Glutamatergic neuron (in vitro differentiated cells): Measurements from ENCODE around the gene ZNF691. TPM values are rescaled to one million over a fixed set of nuclear protein-coding genes. Genes with fewer than 3 reads are reported as not detected.

Source experiments
- DNase-seq: peaks from one replicate; pipeline ENCODE4 v3.0.0; 2022
- H3K27ac Mint-ChIP-seq: one replicate; pipeline ENCODE4 v1.8.0; 2020; ENCODE audit warnings: mild to moderate bottlenecking, mixed read lengths, inconsistent platforms; ENCODE audit not compliant: unreplicated experiment
- H3K27me3 Mint-ChIP-seq: one replicate; pipeline ENCODE4 v1.8.0; 2020; ENCODE audit warnings: mild to moderate bottlenecking, moderate library complexity, mixed read lengths, inconsistent platforms; ENCODE audit not compliant: unreplicated experiment
- H3K36me3 Mint-ChIP-seq: one replicate; pipeline ENCODE4 v1.8.0; 2020; ENCODE audit warnings: mild to moderate bottlenecking, mixed read lengths, inconsistent platforms; ENCODE audit not compliant: unreplicated experiment
- H3K4me1 Mint-ChIP-seq: one replicate; pipeline ENCODE4 v1.8.0; 2020; ENCODE audit warnings: mild to moderate bottlenecking, low read depth, mixed read lengths, inconsistent platforms; ENCODE audit not compliant: unreplicated experiment
- H3K4me3 Mint-ChIP-seq: one replicate; pipeline ENCODE4 v1.8.0; 2020; ENCODE audit warnings: mild to moderate bottlenecking, mixed read lengths, inconsistent platforms; ENCODE audit not compliant: unreplicated experiment
- H3K9me3 Mint-ChIP-seq: one replicate; pipeline ENCODE4 v1.8.0; 2020; ENCODE audit warnings: mild to moderate bottlenecking, moderate library complexity, mixed read lengths, inconsistent platforms; ENCODE audit not compliant: unreplicated experiment
- total RNA-seq: library from RNA; stranded (reverse); fragmentation: NEBNext Ultra II Directional; extraction: Animal tissue kit (Norgen Biotek cat#: 25700); gene quantifications from one replicate; pipeline ENCODE4 v1.2.1, GENCODE V29; 2021; ENCODE audit not compliant: unreplicated experiment
- TF ChIP-seq, protein P1 (sequence below): fragments of 200-600 bp; sonication (generic); IDR thresholded peaks from one replicate; pipeline ENCODE4 v1.5.0; 2021; ENCODE audit not compliant: partially characterized antibody, unreplicated experiment

ZNF691 gene
- total RNA-seq, 1 donor from 2014 or later, result 9.5 TPM

DNA sequence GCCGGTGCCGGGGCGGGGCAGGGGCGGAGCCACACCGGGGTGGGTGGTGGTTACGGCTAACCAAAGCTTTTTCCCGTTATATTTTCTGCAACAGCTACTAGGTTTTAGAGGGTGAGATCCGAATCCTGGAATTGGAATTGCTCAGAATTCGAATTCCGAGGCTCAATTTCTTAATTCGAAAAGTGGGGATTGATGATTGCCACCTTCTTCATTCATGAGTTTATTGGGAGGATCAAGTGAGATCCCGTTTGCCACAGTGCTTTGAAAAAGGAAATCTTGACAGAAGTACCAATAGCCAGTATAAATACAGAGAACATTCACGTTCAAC, 29.0 kb upstream of the ZNF691 start:
- TF ChIP-seq, protein P1, sequence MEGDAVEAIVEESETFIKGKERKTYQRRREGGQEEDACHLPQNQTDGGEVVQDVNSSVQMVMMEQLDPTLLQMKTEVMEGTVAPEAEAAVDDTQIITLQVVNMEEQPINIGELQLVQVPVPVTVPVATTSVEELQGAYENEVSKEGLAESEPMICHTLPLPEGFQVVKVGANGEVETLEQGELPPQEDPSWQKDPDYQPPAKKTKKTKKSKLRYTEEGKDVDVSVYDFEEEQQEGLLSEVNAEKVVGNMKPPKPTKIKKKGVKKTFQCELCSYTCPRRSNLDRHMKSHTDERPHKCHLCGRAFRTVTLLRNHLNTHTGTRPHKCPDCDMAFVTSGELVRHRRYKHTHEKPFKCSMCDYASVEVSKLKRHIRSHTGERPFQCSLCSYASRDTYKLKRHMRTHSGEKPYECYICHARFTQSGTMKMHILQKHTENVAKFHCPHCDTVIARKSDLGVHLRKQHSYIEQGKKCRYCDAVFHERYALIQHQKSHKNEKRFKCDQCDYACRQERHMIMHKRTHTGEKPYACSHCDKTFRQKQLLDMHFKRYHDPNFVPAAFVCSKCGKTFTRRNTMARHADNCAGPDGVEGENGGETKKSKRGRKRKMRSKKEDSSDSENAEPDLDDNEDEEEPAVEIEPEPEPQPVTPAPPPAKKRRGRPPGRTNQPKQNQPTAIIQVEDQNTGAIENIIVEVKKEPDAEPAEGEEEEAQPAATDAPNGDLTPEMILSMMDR, result no peak
- Mint-ChIP-seq H3K4me3 (peak overlapping the region; percentile 81), H3K27me3 (peaks cover 5% of the 10 kb centered on the region), H3K36me3 (no peaks in the 10 kb centered on the region), H3K4me1 (peaks cover 2% of the 10 kb centered on the region), H3K9me3 (peaks cover 7% of the 10 kb centered on the region), H3K27ac (peak overlapping the region; percentile 40)
- no peak for DNase-seq

GRCh38 chr1:42817976-42818375, 28.4 kb upstream of the ZNF691 start:
- Mint-ChIP-seq H3K4me1 (peaks cover 4% of the 10 kb centered on the region), H3K27me3 (peaks cover 5% of the 10 kb centered on the region), H3K36me3 (no peaks in the 10 kb centered on the region), H3K27ac (no peak overlapping the region), H3K9me3 (peaks cover 7% of the 10 kb centered on the region), H3K4me3 (peak overlapping the region; percentile 58)
- DNase-seq, result no peak
- TF ChIP-seq, protein P1, result no peak

DNA sequence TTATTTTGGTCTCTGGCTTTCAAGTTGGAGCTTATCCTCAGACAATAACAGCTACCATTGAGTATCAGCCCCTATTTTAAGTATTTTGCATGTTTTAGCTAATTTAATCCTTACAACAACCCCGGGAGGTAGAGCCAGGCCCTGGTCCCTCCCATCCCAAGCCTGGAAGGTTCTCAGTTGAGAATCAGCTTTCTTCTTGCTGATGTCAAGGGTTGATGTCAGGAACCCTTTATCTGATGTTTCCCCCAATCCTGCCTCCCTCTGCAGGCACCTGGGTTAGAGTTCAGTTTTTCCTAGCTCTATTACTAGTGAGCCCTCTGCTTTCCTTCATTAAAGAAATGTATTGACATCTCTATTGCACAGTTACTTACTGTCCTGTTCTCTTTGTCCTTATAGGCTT, 25.6 kb upstream of the ZNF691 start:
- Mint-ChIP-seq H3K4me3 (no peak overlapping the region), H3K9me3 (peaks cover 7% of the 10 kb centered on the region), H3K27ac (no peak overlapping the region), H3K27me3 (peaks cover 4% of the 10 kb centered on the region), H3K4me1 (peaks cover 2% of the 10 kb centered on the region), H3K36me3 (no peaks in the 10 kb centered on the region)
- DNase-seq, result no peak
- TF ChIP-seq, protein P1, result no peak

DNA sequence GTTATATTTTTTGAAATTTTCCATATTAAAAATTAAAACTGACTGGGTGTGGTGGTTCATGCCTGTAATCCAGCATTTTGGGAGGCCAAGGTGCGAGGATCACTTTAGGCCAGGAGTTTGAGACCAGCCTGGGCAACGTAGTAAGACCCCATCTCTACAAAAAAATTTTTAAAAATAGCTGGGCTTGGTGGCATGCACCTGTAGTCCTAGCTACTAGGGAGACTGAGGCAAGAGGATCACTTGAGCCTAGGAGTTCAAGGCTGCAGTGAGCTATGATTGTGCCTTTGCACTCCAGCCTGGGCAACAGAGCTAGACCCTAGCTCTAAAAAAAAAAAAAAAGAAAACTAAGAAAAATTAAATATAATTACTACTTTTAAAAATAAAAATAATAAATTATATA, 24.7 kb upstream of the ZNF691 start:
- H3K4me3 Mint-ChIP-seq, result no peak overlapping the region
- H3K9me3 Mint-ChIP-seq, result peaks cover under 1% of the 10 kb centered on the region
- H3K27me3 Mint-ChIP-seq, result no peaks in the 10 kb centered on the region
- no peaks in the 10 kb centered on the region for H3K36me3 Mint-ChIP-seq
- H3K27ac Mint-ChIP-seq, result no peak overlapping the region
- TF ChIP-seq, protein P1, result no peak
- peaks cover 2% of the 10 kb centered on the region for H3K4me1 Mint-ChIP-seq
- no peak for DNase-seq

- Mint-ChIP-seq H3K9me3 (no peaks in the 10 kb centered on the region), H3K36me3 (no peaks in the 10 kb centered on the region), H3K27ac (no peak overlapping the region)
Observed at GRCh38 chr1:42822800-42823392, 23.5 kb upstream of the ZNF691 start.

More at GRCh38 chr1:42822800-42823392, 23.5 kb upstream of the ZNF691 start:
- TF ChIP-seq, protein P1, result no peak
- Mint-ChIP-seq H3K27me3 (no peaks in the 10 kb centered on the region), H3K4me3 (no peak overlapping the region), H3K4me1 (peaks cover 3% of the 10 kb centered on the region)
- no peak for DNase-seq
